Thymus (tissue), 11 donors: ENCODE measurements around the gene LPCAT3. TPM values are rescaled to one million over a fixed set of nuclear protein-coding genes. Genes with fewer than 3 reads are reported as not detected.
"Not testable (repeated sequence)": the region's sequence is repeated elsewhere in the genome, so short reads cannot be mapped to it uniquely, and the experiment has no call there.

Experiments
- DNase-seq, 9 donors: peaks; one replicate each; pipeline ENCODE4 v3.0.0-alpha.2; 2013; ENCODE audit warnings: low spot score in 9 of 9, low read depth in 6 of 9, missing footprints in 1 of 9
- H3K27ac ChIP-seq, 2 donors: one replicate each; pipeline ENCODE4 v1.5.1; 2013; ENCODE audit warnings: control low read depth in 1 of 2, low read depth in 1 of 2, low read length in 1 of 2, mild to moderate bottlenecking in 1 of 2, moderate library complexity in 1 of 2
- H3K27me3 ChIP-seq, 2 donors: one replicate each; pipeline ENCODE4 v1.5.1; 2013; ENCODE audit warnings: low read length in 1 of 2; ENCODE audit not compliant: control insufficient read depth in 2 of 2, insufficient read depth in 1 of 2
- H3K36me3 ChIP-seq, 2 donors: one replicate each; pipeline ENCODE4 v1.5.1; 2013; ENCODE audit warnings: low read length in 1 of 2, mild to moderate bottlenecking in 1 of 2, moderate library complexity in 1 of 2; ENCODE audit not compliant: control insufficient read depth in 2 of 2, insufficient read depth in 2 of 2
- H3K4me1 ChIP-seq, 2 donors: one replicate each; pipeline ENCODE4 v1.5.1; 2013; ENCODE audit warnings: low read length in 2 of 2; ENCODE audit not compliant: control insufficient read depth in 2 of 2, insufficient read depth in 2 of 2
- H3K4me3 ChIP-seq, 2 donors: one replicate each; pipeline ENCODE4 v1.5.1; 2013; ENCODE audit warnings: low read length in 2 of 2, control low read depth in 1 of 2, mild to moderate bottlenecking in 1 of 2
- H3K9me3 ChIP-seq, 2 donors: one replicate each; pipeline ENCODE4 v1.5.1; 2013; ENCODE audit warnings: low read length in 1 of 2, mild to moderate bottlenecking in 1 of 2; ENCODE audit not compliant: control insufficient read depth in 2 of 2, insufficient read depth in 1 of 2
- WGBS: extraction: QIAGEN DNeasy Blood & Tissue Kit; methylation state at CpG from one replicate; pipeline ENCODE4 v1.1.7; 2013; 5-methylcytosine and 5-hydroxymethylcytosine counted together
- polyA plus RNA-seq: library from polyadenylated mRNA; stranded (reverse); fragments of 200-250 nt; gene quantifications from one replicate; pipeline ENCODE4 v1.2.3, GENCODE V29; 2013
- total RNA-seq: library from RNA; stranded (reverse); fragments of 120-200 nt; gene quantifications from one replicate; pipeline ENCODE4 v1.2.4, GENCODE V29; 2013
- donor health status: healthy.

Gene LPCAT3
- total and polyA plus RNA-seq, 2 donors: 16.1 to 28.2 TPM

- Histone ChIP-seq H3K4me3 (no peak overlapping the region), H3K27me3 (no peaks in the 10 kb centered on the region), H3K27ac (peak overlapping the region in 1 of 2 donors; percentile 68), H3K4me1 (peaks cover 0 to 2% of the 10 kb centered on the region in 2 donors), H3K36me3 (no peaks in the 10 kb centered on the region), H3K9me3 (no peaks in the 10 kb centered on the region)
- DNase-seq: no peak
- WGBS: 97% methylated on average over 4 of the region's 4 CpGs
Measured at GRCh38 chr12:7059780-7060179, 41.5 kb upstream of the LPCAT3 start.

- 97% methylated on average over 9 of the region's 9 CpGs for WGBS
- Histone ChIP-seq H3K4me1 (peaks cover 0 to 2% of the 10 kb centered on the region in 2 donors), H3K9me3 (no peaks in the 10 kb centered on the region), H3K27ac (no peak overlapping the region), H3K27me3 (no peaks in the 10 kb centered on the region), H3K4me3 (no peak overlapping the region), H3K36me3 (no peaks in the 10 kb centered on the region)
- no peak for DNase-seq
Measured at GRCh38 chr12:7058850-7059395, 40.6 kb upstream of the LPCAT3 start.

GRCh38 chr12:7058163-7058845 lies 40.0 kb upstream of the LPCAT3 start:
- H3K4me3 ChIP-seq: no peak overlapping the region
- no peaks in the 10 kb centered on the region for H3K9me3 ChIP-seq
- no peak overlapping the region for H3K27ac ChIP-seq
- peaks cover 0 to 2% of the 10 kb centered on the region in 2 donors for H3K4me1 ChIP-seq
- 94% methylated on average over 3 of the region's 3 CpGs for WGBS
- no peaks in the 10 kb centered on the region for H3K36me3 ChIP-seq
- DNase-seq: no peak
- H3K27me3 ChIP-seq: no peaks in the 10 kb centered on the region

GRCh38 chr12:7055736-7056135 lies 37.5 kb upstream of the LPCAT3 start:
- H3K4me3 ChIP-seq, H3K27ac ChIP-seq, DNase-seq, H3K27me3 ChIP-seq, H3K36me3 ChIP-seq, H3K9me3 ChIP-seq, H3K4me1 ChIP-seq: not testable (repeated sequence)
- WGBS: 99% methylated on average over 2 of the region's 2 CpGs

GRCh38 chr12:7054925-7055324 lies 36.6 kb upstream of the LPCAT3 start:
- DNase-seq: no peak
- Histone ChIP-seq H3K36me3 (no peaks in the 10 kb centered on the region), H3K4me3 (no peak overlapping the region), H3K9me3 (no peaks in the 10 kb centered on the region), H3K4me1 (no peaks in the 10 kb centered on the region), H3K27ac (no peak overlapping the region), H3K27me3 (no peaks in the 10 kb centered on the region)
- WGBS: 97% methylated on average over 4 of the region's 4 CpGs

- 100% methylated on average over 3 of the region's 3 CpGs for WGBS
- not testable (repeated sequence) for H3K27me3 ChIP-seq
Measured at GRCh38 chr12:7049973-7050372, 31.7 kb upstream of the LPCAT3 start.

GRCh38 chr12:7049445-7049951 lies 31.2 kb upstream of the LPCAT3 start:
- H3K9me3 ChIP-seq, H3K4me3 ChIP-seq, DNase-seq, H3K36me3 ChIP-seq, H3K4me1 ChIP-seq, H3K27me3 ChIP-seq, H3K27ac ChIP-seq: not testable (repeated sequence)
- WGBS: 94% methylated on average over 10 of the region's 10 CpGs

More at GRCh38 chr12:7049973-7050372, 31.7 kb upstream of the LPCAT3 start:
- H3K9me3 ChIP-seq, DNase-seq, H3K27ac ChIP-seq, H3K4me3 ChIP-seq, H3K4me1 ChIP-seq, H3K36me3 ChIP-seq: not testable (repeated sequence)

GRCh38 chr12:7047306-7047705 lies 29.0 kb upstream of the LPCAT3 start:
- no peaks in the 10 kb centered on the region for H3K9me3 ChIP-seq
- no peaks in the 10 kb centered on the region for H3K27me3 ChIP-seq
- peaks cover 0 to 8% of the 10 kb centered on the region in 2 donors for H3K4me1 ChIP-seq
- no peak overlapping the region for H3K27ac ChIP-seq
- WGBS: 15% methylated on average over 5 of the region's 5 CpGs
- DNase-seq: no peak
- H3K36me3 ChIP-seq: no peaks in the 10 kb centered on the region
- no peak overlapping the region for H3K4me3 ChIP-seq

- Histone ChIP-seq H3K27ac (no peak overlapping the region), H3K4me3 (no peak overlapping the region), H3K9me3 (no peaks in the 10 kb centered on the region), H3K27me3 (no peaks in the 10 kb centered on the region), H3K4me1 (peaks cover 0 to 8% of the 10 kb centered on the region in 2 donors), H3K36me3 (no peaks in the 10 kb centered on the region)
- no peak for DNase-seq
- 89% methylated on average over 5 of the region's 5 CpGs for WGBS
Measured at GRCh38 chr12:7046383-7047105, 28.3 kb upstream of the LPCAT3 start.
